ENCODE data around the gene SLC35F6.
"Not testable (repeated sequence)": the region's sequence is repeated elsewhere in the genome, so short reads cannot be mapped to it uniquely, and the experiment has no call there.

SLC35F6 gene

DNA sequence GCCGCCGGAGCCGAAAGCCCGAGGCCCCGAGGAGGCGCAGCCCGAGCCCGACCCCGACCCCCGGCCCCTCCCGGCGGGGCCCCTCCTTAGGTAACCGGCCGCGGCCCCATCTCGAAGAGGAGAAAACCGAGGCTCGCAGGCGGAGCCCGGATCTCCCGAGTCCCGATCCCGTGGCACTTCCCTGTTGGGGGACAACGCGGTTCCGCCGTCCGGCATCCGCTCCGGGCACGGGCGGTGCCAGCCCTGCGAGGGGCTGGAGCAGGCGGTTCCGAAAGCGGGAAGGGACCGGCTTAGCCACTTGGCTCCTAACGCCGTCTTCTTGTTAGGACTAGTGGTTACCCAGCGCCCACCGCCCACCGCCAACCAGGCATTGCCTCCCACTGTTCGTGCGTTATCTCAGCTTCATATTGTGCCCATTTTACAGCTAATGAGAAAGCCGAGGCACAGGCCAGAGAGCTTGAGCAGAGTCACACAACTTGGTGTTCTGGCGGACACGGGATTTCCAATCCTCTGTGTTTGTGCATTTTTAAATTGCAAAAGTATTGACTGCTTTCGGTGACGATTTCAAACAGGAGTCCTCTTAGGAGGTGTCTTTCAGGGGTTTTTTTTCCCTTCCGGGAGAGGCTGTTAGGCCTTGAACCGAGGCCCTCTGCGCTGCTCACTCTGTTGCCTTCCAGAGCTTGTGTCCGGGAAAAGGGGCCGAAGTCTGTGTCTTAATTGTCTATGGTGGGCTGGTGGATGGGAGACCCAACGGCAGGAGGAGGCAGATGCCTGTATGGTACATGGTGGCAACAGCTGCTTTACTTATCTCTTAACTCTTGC is 22.3 kb downstream of the SLC35F6 start:
- DNase-seq: no peak

DNA sequence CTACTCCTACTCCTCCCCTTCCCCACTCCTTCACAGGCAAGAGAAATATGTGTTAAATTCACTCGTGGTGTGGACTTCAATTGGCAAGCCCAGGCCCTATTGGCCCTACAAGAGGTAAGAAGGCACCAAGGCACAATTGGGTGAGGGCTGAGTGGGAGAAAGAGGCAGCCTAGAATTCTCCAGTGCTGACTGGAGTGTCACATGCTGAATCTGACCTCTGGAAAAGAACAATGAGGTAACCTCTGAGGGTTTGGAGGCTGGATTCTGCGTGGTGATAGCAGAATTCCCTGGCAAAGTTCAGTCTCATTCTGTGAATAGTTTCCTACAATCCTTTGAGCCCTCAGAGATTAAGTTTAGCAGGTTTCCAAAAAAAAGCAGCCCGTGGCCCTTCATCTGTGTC is 28.6 kb downstream of the SLC35F6 start:
- DNase-seq: no peak

DNA sequence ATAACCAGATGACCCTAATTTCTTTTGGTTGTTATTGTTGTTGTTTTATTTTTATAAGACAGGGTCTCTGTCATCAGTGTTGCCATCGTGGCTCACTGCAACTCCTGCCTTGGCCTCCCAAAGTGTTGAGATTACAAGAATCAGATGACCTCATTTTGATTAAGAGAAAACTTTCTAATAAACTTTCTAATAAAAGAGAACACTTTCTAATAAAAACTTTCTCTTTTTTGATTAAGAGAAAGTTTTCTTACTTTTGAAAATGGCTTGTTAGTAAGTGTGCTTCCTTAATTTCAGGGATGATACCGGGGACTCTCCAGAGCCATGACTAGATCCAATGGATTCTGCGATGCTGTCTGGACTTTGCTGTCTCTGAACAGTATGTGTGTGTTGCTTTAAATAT is 29.4 kb downstream of the SLC35F6 start:
- no peak for DNase-seq

DNA sequence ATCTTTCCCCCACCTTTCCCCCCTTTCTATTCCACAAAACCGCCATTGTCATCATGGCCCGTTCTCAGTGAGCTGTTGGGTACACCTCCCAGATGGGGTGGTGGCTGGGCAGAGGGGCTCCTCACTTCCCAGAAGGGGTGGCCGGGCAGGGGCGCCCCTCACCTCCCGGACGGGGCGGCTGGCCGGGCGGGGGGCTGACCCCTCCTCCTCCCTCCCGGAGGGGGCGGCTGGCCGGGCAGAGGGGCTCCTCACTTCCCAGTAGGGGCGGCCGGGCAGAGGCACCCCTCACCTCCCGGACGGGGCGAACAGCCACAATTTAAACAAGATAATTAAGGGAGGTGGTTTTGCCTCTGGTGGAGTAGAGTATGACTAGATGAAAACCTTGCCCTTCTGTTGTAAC is 31.1 kb downstream of the SLC35F6 start:
- DNase-seq: not testable (repeated sequence)

DNA sequence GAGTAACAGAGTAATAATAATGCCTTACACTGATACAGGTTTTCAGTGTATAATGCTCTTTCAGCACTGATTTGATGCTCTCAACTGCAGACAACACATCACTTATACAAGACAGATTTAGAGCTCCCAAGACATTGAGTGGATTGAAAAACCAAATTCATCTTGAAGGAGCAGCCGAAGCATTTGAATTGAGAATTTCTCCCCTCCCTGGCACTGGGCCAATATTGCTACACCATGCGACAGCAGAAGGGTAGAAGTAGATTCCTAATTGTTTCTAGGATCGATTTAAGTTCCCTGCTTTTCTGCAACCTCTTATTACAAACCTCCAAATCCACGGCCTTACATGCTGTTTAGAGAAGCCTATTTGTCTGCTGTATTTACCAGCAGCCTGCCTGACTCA is 37.2 kb downstream of the SLC35F6 start:
- DNase-seq: no peak

DNA sequence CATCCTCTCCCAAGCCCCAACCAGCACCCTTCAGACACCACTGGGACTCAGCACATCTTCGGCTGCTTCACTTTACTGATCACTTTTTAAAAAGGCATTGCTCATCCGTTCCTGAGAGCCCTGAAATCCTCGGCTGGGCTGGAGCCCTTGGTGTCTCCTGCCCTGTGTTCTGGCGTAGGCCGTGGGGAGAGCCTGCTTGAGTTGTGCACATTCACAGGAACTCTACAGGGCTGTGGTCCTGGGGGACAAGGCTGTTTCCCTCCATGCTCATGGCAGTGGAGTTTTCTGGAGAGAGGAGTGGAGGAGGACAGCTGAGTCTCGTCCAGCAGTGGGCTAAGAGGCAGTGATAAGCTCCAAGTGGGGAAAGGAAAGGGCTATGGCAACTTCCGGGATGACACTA is 37.7 kb downstream of the SLC35F6 start:
- no peak for DNase-seq

DNA sequence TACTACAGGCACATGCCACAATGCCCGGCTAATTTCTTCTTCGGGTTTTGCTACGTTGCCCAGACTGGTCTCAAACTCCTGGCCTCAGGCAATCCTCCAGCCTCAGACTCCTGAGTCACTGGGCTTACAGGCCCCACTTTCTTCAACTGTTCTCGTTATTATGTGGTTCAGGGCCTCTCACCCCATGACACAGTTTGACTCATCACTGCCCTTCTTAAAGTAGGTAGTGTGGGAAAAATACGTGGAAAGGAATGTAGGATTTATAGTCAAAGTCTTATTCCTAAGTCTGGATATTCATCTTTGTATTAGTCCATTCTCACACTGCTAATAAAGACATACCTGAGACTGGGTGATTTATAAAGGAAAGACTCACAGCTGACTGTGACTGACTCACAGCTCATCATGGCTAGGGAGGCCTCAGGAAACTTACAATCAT is 41.2 kb downstream of the SLC35F6 start:
- DNase-seq: no peak

DNA sequence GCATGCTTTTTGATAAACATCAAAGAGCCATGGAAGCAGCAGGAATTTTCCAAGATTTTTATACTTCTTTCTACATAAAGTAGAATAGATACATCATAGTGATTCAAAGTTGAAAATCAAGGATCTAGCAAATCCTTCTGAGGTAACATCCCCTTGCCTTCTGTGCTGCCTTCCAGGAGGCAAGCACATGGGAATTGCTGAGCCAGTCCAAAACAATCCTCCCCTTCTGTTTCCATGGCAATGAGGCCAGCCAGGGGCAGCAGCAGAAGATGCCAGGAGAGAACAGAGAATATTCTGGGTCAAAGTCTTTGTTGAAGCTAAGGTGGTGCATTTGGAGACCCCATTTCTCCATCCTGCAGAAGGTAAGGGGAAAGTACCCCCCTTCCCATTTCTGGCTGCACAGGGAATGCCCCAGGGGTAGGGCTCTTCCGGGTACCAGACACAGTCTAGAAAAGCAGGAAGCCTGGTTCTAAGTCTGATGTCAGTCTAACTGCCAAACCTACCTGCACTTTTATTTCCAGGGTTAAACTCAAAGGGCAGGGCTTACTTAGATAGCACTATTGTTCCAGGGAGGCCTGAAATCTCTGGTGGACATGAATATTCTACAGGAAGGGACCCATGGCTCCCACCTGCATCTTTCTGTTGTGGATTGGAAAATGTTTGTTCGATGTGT is 43.8 kb downstream of the SLC35F6 start:
- no peak for DNase-seq

DNA sequence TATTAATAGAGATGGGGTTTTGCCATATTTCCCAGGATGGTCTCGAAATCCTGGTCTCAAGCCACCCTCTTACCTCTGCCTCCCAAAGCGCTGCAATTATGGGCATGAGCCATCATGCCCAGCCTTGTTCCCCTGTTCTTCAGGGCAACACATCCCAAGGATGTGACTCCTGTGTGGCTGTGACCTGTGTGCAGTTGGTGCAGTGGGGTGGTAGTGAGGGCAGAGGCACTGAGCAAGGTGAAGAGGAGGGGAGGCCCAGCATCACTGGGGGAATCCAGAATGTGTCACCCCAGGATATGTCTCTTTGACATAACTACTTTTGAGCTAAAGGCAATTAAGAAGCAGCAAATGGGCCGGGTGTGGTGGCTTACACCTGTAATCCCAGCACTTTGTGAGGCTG is 45.1 kb downstream of the SLC35F6 start:
- DNase-seq: no peak

DNA sequence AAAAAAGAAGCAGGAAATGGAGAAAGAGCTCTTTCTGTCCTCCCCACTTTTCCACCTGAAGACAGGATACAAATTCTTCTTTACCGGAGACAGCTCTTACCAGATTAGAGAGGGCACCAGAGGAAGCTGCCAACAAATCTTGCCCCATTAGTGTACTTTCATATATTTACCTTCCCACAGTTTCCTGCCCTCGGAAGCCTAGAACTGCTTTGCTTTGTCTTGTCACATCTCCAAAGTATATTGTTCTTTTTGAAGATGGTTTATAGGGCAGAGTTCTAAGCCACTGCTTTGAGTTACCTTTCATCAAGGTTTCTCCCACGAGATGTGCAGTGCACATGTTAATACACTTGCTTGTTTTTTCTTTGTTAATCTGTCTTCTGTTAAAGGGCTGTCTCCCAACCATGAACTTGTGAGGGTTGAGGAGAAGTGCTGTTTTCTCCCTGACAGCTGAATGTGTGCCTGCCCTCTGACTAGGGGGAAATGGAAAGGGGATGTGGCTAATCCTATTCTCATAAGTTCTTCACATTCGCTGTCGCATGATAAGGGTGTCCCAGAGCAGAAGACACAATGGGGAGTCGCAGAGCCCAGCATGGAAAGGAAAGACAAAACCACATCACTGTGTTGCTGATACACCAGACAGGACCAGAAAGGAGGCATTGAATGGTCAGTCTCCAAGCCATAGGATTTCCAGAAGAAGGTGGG is 45.9 kb downstream of the SLC35F6 start:
- DNase-seq: no peak

DNA sequence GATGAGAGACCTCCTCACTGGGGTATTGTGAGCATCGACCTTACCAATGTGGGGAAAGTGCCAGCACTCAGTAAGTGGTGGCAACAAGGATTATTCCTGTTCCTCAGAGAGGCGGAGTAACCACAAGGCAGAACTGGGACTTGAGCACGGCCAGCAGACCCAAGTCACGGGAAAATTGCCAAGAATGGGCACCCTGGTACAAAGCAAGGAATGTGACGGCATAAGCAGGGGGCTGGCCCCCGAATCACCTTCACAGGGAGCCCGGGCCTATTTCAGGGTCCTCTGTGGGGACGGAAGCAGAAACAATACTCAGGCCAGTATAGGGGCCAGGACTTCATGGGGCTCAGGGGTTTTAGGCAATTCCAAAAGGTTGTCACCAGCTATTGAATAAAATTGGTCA is 47.2 kb downstream of the SLC35F6 start:
- no peak for DNase-seq

DNA sequence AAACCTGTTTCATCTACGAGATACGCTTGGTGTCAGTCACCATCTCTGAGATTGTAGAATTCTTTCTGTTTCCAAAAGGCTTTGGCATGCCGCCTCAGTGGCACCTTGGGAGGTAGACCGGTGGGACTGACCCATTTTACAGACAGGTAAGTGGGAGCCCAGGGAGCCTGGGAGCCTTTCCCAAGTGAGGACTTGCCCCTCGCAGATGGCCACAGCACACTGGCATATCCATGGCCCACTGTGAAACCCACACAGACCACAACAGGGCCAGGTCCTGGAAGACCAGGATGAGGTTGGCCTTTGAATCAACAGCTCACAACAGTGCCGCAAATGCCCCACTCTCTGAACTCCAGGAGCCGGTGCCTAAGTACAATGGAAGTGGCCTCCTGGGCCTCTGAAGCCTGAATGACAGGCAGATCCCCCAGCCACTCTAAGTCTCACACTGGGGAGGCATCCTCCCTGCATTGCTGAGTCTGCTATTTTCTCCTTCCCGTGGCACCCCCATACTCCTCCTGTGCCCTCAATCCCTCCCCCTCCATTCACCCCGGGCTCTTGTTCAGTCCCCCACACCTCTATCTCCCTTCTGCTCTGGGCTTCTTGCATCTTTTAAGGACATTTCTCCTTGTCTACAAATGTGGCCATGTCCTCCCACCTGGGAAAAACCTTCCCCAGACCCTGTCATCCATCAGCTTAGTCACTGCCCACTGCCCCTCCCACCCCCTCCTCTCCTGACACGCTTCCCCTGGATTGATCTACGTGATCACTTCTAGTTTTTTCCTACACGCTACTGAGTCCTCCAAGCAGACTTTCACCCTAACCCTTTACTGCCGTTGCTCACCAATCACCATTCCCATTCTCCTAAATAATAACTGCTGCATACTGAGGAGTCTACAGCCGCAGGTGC is 48.0 kb downstream of the SLC35F6 start:
- no peak for DNase-seq

DNA sequence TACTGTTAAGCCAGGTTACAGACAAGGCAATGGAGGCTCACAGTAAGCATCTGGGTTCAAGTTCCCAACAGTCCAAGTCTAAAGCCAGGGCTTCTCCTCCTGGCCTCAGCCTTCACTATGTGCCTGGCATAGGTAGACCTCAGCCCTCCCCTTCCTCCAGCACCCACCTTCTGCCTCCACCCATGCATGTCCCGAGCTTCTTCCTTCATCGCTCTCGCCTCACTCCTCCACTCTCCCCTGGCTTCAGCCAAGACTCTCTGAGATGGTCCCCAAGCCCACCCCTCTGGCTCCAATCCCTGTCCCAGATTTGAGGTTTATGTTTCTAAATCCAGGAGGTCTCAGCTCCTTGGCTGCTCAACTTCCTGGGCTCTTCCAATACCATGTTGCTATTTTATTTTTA is 48.6 kb downstream of the SLC35F6 start:
- DNase-seq: no peak

DNA sequence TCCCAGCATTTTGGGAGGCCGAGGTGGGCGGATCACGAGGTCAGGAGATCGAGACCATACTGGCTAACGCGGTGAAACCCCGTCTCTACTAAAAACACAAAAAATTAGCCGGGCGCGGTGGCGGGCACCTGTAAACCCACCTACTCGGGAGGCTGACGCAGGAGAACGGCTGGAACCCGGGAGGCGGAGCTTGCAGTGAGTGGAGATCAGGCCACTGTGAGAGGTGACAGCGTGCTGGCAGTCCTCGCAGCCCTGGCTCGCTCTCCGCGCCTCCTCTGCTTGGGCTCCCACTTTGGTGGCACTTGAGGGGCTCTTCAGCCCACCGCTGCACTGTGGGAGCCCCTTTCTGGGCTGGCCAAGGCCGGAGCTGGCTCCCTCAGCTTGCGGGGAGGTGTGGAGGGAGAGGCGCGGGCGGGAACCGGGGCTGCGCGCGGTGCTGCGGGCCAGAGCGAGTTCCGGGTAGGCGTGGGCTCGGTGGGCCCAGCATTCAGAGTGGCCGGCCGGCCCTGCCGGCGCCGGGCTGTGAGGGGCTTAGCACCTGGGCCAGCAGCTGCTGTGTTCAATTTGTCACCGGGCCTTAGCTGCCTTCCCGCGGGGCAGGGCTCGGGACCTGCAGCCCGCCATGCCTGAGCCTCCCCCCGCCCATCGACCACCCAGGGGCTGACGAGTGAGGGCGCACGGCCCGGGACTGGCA is 50.1 kb downstream of the SLC35F6 start:
- DNase-seq: not testable (repeated sequence)

DNA sequence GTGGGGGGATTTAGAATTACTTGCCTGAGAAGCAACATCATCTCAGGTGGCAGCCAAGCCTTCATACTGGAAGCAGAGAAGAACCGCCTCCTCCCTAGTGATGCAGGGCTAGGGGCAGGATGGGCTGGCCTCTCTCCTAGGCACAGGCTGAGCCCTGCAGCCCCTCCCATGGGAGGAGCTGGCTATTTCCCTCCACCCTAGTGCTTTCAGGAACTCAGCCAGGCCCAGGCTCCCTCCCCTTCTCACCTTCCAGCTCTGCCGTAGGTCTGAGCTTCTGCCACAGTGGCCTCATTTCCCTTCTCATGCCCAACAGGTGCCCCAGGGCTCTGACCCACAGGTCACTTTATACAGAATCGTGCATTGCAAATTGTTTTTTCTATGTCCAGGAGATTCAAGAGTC is 52.8 kb downstream of the SLC35F6 start:
- no peak for DNase-seq

DNA sequence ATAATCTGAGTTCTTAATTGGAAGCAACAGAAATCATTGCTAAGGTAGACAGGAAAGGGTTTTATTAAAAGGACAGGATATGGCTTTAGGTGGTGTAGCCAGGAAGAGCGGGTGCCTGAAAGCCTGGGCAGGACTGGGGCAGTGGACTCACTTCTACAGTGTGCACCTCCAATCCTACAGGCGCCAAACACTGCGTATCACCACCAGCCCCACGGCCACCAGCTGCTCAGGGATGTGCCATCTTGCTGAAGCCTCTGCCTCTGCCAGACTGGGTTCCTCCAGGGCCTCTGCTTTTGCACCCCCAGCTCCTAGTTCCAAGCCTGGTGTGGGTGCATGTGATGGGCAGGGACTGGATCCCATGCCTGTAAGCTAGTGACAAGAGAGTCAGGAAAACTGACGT is 54.2 kb downstream of the SLC35F6 start:
- no peak for DNase-seq

DNA sequence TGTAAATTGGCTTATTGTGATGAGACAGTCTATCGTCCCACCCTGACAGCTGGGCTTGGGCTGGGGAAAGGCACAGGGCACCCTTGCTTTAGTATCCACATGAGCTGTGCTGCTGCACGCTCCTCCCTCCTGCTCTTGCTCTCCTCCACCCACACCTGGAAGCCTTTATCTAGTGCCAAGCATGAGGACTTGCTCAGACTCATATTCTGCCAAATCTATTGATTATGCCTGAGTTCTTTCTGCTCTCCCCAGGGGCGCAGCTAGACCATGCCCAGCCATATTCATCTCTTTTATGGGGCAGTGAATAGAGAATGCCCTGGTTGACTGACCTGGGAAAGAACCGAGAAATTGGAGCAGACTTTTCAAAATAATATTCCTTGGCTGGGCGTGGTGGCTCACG is 54.9 kb downstream of the SLC35F6 start:
- no peak for DNase-seq

DNA sequence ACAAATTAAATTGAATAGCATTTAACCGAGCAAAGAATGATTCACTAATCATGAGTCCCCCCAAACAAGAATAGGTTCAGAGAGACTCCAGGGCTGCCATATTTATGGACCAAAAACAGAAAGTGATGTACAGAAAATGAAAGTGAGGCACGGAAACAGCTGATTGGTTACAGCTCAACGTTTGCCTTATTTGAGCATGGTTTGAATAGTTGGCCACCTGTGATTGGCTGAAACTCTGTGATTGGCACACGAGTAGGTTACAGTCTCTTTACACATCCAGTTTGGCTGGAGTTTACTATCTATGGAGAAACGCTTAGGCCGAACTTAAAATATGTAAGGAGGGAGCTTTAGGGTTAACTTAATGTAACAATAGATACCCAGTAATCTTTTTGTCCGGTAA is 56.8 kb downstream of the SLC35F6 start:
- no peak for DNase-seq

DNA sequence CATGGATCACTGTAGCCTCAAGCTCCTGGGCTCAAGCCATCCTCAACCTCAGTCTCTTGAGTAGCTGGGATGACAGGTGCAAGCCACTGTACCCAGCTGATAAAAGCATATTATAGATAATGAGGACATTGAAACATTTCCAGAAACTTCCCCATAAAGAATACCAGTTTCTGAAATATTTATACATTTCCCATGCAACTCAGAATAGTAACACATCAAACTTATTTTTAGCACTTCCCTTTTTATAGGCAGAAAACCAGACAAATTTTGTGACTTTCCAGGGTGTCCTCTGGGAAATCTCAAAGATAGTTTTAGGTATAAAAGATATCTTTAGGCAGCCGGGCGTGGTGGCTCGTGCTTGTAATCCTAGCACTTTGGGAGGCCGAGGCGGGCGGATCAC is 58.8 kb downstream of the SLC35F6 start:
- no peak for DNase-seq

Measured in stimulated activated naive CD4-positive, alpha-beta T cell treated with Interleukin-2 at 50 U/mL for 16 hours (primary cell).